Neural cell (in vitro differentiated cells): ENCODE measurements around the gene DLG5. TPM values are rescaled to one million over a fixed set of nuclear protein-coding genes. Genes with fewer than 3 reads are reported as not detected.
A peak's percentile ranks its signal among the peaks of the same experiment; 100 is the strongest.

ENCODE experiments used
- H2AFZ ChIP-seq: fragments of 200-600, 300-800 bp; sonication (generic), shearing (Covaris generic); 2 replicates; pipeline ENCODE4 v1.6.0; 2014; ENCODE audit warnings: low read depth, mild to moderate bottlenecking, antibody characterized with exemption, low read length, moderate library complexity
- H3F3A ChIP-seq: fragments of 200-600 bp; shearing (Covaris generic); 2 replicates; pipeline ENCODE4 v1.6.1; 2016; ENCODE audit warnings: mild to moderate bottlenecking, moderate library complexity, mixed read lengths, antibody characterized with exemption, low read length; ENCODE audit not compliant: insufficient read depth, poor library complexity, severe bottlenecking
- H3K27ac ChIP-seq: fragments of 200-600, 300-800 bp; sonication (generic), shearing (Covaris generic); 2 replicates; pipeline ENCODE4 v1.5.1; 2014; ENCODE audit warnings: mild to moderate bottlenecking, low read length, moderate library complexity
- H3K27me3 ChIP-seq: fragments of 300-800, 200-600 bp; sonication (generic), shearing (Covaris generic); 2 replicates; pipeline ENCODE4 v1.6.0; 2014; ENCODE audit warnings: mild to moderate bottlenecking, low read depth, low read length, moderate library complexity; ENCODE audit not compliant: insufficient read depth
- H3K36me3 ChIP-seq: fragments of 300-800, 200-600 bp; sonication (generic), shearing (Covaris generic); 2 replicates; pipeline ENCODE4 v1.5.1; 2014; ENCODE audit warnings: mild to moderate bottlenecking, antibody characterized with exemption, low read length, moderate library complexity; ENCODE audit not compliant: insufficient read depth
- H3K4me2 ChIP-seq: fragments of 300-800, 200-600 bp; sonication (generic), shearing (Covaris generic); 2 replicates; pipeline ENCODE4 v1.6.0; 2014; ENCODE audit warnings: mild to moderate bottlenecking, low read length
- H3K4me3 ChIP-seq: fragments of 300-800, 200-600 bp; sonication (generic), shearing (Covaris generic); 2 replicates; pipeline ENCODE4 v1.5.1; 2014; ENCODE audit warnings: mild to moderate bottlenecking, low read length, moderate library complexity
- H3K79me2 ChIP-seq: fragments of 200-600 bp; shearing (Covaris generic); replicated peaks from 2 replicates; pipeline ENCODE4 v1.6.0; 2014; ENCODE audit warnings: mild to moderate bottlenecking, low read length, moderate library complexity; ENCODE audit not compliant: insufficient read depth
- H3K9ac ChIP-seq: fragments of 300-800, 200-600 bp; sonication (generic), shearing (Covaris generic); 2 replicates; pipeline ENCODE4 v1.6.1; 2016; ENCODE audit warnings: mild to moderate bottlenecking, low read length, mixed read lengths
- H3K9me2 ChIP-seq: fragments of 200-600 bp; shearing (Covaris generic); 2 replicates; pipeline ENCODE4 v1.6.1; 2016; ENCODE audit warnings: mild to moderate bottlenecking, low read length, mixed read lengths; ENCODE audit not compliant: insufficient read depth
- H3K9me3 ChIP-seq: fragments of 200-600, 300-800 bp; sonication (generic), shearing (Covaris generic); 2 replicates; pipeline ENCODE4 v1.6.1; 2016; ENCODE audit warnings: mild to moderate bottlenecking, mixed run types, low read length, moderate library complexity, mixed read lengths
- H4K20me1 ChIP-seq: fragments of 200-600 bp; shearing (Covaris generic); 2 replicates; pipeline ENCODE4 v1.6.1; 2016; ENCODE audit warnings: mild to moderate bottlenecking, mixed run types; ENCODE audit not compliant: insufficient read depth
- CTCF ChIP-seq: fragments of 450-650 bp; IDR thresholded peaks from 2 replicates; pipeline ENCODE4 v1.5.1; 2014; ENCODE audit warnings: antibody characterized with exemption, mild to moderate bottlenecking, moderate library complexity; ENCODE audit not compliant: poor library complexity, severe bottlenecking
- EP300 ChIP-seq: fragments of 450-650 bp; conservative IDR thresholded peaks from 2 replicates; pipeline ENCODE4 v1.6.1; 2014; ENCODE audit warnings: antibody characterized with exemption, mild to moderate bottlenecking, moderate library complexity; ENCODE audit not compliant: poor library complexity, severe bottlenecking
- EZH2 ChIP-seq: fragments of 200-600, 300-800 bp; shearing (Covaris generic), sonication (generic); IDR thresholded peaks from 2 replicates; pipeline ENCODE4 v1.6.1; 2014; ENCODE audit warnings: antibody characterized with exemption, low read length, borderline replicate concordance, mild to moderate bottlenecking; ENCODE audit not compliant: insufficient read depth, poor library complexity, severe bottlenecking
- MXI1 ChIP-seq: fragments of 450-650 bp; conservative IDR thresholded peaks from 2 replicates; pipeline ENCODE4 v1.6.1; 2014; ENCODE audit warnings: antibody characterized with exemption, mild to moderate bottlenecking; ENCODE audit not compliant: poor library complexity, severe bottlenecking
- POLR2AphosphoS5 ChIP-seq: IDR thresholded peaks from 2 replicates; pipeline ENCODE4 v1.6.1; 2012
- RAD21 ChIP-seq: fragments of 450-650 bp; conservative IDR thresholded peaks from 2 replicates; pipeline ENCODE4 v1.6.1; 2014; ENCODE audit warnings: antibody characterized with exemption, mild to moderate bottlenecking, moderate library complexity
- REST ChIP-seq: IDR thresholded peaks from 2 replicates; pipeline ENCODE4 v1.6.1; 2012; ENCODE audit warnings: borderline replicate concordance
- SMC3 ChIP-seq: fragments of 450-650 bp; conservative IDR thresholded peaks from 2 replicates; pipeline ENCODE4 v1.6.1; 2014; ENCODE audit warnings: antibody characterized with exemption, mild to moderate bottlenecking, moderate library complexity; ENCODE audit not compliant: poor library complexity
- TAF1 ChIP-seq: IDR thresholded peaks from 2 replicates; pipeline ENCODE4 v1.6.1; 2012; ENCODE audit warnings: low read depth
- polyA plus RNA-seq: library from polyadenylated mRNA; depleted of rRNA; stranded (reverse); fragments of >200 nt; gene quantifications from 2 replicates; pipeline ENCODE4 v1.2.3, GENCODE V29; 2014

Gene DLG5
- polyA plus RNA-seq, 1 donor from 2014 or later = 72.9 TPM

GRCh38 chr10:77892021-77892739, 34.4 kb downstream of the DLG5 start:
- no peaks in the 10 kb centered on the region for H3K9me2 ChIP-seq
- H4K20me1 ChIP-seq = no peaks in the 10 kb centered on the region
- H3F3A ChIP-seq = peaks cover 10% of the 10 kb centered on the region
- no peak overlapping the region for H3K4me2 ChIP-seq
- no peaks in the 10 kb centered on the region for H3K27me3 ChIP-seq
- TF ChIP-seq SMC3 (no peak), EZH2 (no peak), CTCF (no peak), TAF1 (no peak), POLR2AphosphoS5 (no peak), MXI1 (no peak), EP300 (no peak), REST (no peak), RAD21 (no peak)
- no peaks in the 10 kb centered on the region for H3K9me3 ChIP-seq
- H3K9ac ChIP-seq = peak overlapping the region; percentile 73
- no peak overlapping the region for H2AFZ ChIP-seq
- H3K79me2 ChIP-seq = peaks cover 40% of the 10 kb centered on the region
- no peaks in the 10 kb centered on the region for H3K36me3 ChIP-seq
- H3K27ac ChIP-seq = peak overlapping the region; percentile 98
- peak overlapping the region; percentile 41 for H3K4me3 ChIP-seq

- no peaks in the 10 kb centered on the region for H3K9me2 ChIP-seq
- no peak overlapping the region for H3K4me2 ChIP-seq
- no peaks in the 10 kb centered on the region for H4K20me1 ChIP-seq
- peak overlapping the region; percentile 73 for H3K9ac ChIP-seq
- peaks cover 53% of the 10 kb centered on the region for H3K79me2 ChIP-seq
- H3K27ac ChIP-seq = peak overlapping the region; percentile 98
- no peak overlapping the region for H3K4me3 ChIP-seq
- no peaks in the 10 kb centered on the region for H3K36me3 ChIP-seq
- H3F3A ChIP-seq = peaks cover 10% of the 10 kb centered on the region
- H2AFZ ChIP-seq = no peak overlapping the region
- H3K27me3 ChIP-seq = no peaks in the 10 kb centered on the region
- TF ChIP-seq CTCF (peak; percentile 23), TAF1 (no peak)
- no peaks in the 10 kb centered on the region for H3K9me3 ChIP-seq
Observed at GRCh38 chr10:77890097-77890496, 36.5 kb downstream of the DLG5 start.
